IMR-90 (cell line): ENCODE data around the gene ZBED4. TPM values are rescaled to one million over a fixed set of nuclear protein-coding genes. Genes with fewer than 3 reads are reported as not detected.

Experiments
- ATAC-seq: fragments of 200-7000 bp; cut with Tn5 transposase; 2 replicates; pipeline ENCODE4 v1.9.1; 2020; ENCODE audit warnings: low read depth, mild to moderate bottlenecking, moderate library complexity
- BruUV-seq: library from RNA; stranded (reverse); fragments of 400-500 nt; replicated peaks from 2 replicates; lab custom pipeline; 2021; lab: Mats Ljungman, UMichigan
- CTCF ChIA-PET: fragments of 300-600 bp; formaldehyde crosslinking; extraction: SDS; loops from one replicate; lab custom pipeline; 2021; ENCODE audit warnings: antibody characterized with exemption; lab: Yijun Ruan, JAX
- POLR2A ChIA-PET: fragments of 300-600 bp; sonication (Branson Sonifier 250); formaldehyde crosslinking; loops from one replicate; lab custom pipeline; 2022; ENCODE audit warnings: antibody characterized with exemption; ENCODE audit not compliant: unreplicated experiment; lab: Charles Lee
- DNase-seq: peaks from one replicate; pipeline ENCODE4 v3.0.0; 2013
- H2AFZ ChIP-seq: replicated peaks from 2 replicates; pipeline ENCODE3; 2013; ENCODE audit warnings: low read length, mild to moderate bottlenecking; ENCODE audit not compliant: poor library complexity
- H2AK5ac ChIP-seq: 2 replicates; pipeline ENCODE4 v1.6.1; 2013; ENCODE audit warnings: low read depth, low read length, inconsistent platforms
- H2AK9ac ChIP-seq: replicated peaks from 2 replicates; pipeline ENCODE3; 2013; ENCODE audit warnings: mild to moderate bottlenecking, low read depth, low read length, moderate library complexity; ENCODE audit not compliant: poor library complexity
- H2BK120ac ChIP-seq: 2 replicates; pipeline ENCODE4 v1.6.1; 2013; ENCODE audit warnings: low read depth, low read length, inconsistent platforms
- H2BK15ac ChIP-seq: 3 replicates; pipeline ENCODE4 v1.6.1; 2013; ENCODE audit warnings: low read depth, low read length, inconsistent platforms
- H2BK20ac ChIP-seq: 2 replicates; pipeline ENCODE4 v1.6.1; 2013; ENCODE audit warnings: low read depth, mild to moderate bottlenecking, inconsistent platforms, low read length, moderate library complexity
- H2BK5ac ChIP-seq: 2 replicates; pipeline ENCODE4 v1.6.1; 2013; ENCODE audit warnings: mild to moderate bottlenecking, low read depth, low read length, inconsistent platforms; ENCODE audit not compliant: poor library complexity, severe bottlenecking
- H3K14ac ChIP-seq: replicated peaks from 2 replicates; pipeline ENCODE4 v1.6.1; 2013; ENCODE audit warnings: low read depth, low read length, inconsistent platforms
- H3K18ac ChIP-seq: 2 replicates; pipeline ENCODE4 v1.6.1; 2013; ENCODE audit warnings: low read depth, low read length, control low read depth
- H3K23ac ChIP-seq: 2 replicates; pipeline ENCODE4 v1.6.1; 2013; ENCODE audit warnings: low read depth, low read length, inconsistent platforms
- H3K27ac ChIP-seq: 2 replicates; pipeline ENCODE4 v1.5.1; 2013; ENCODE audit warnings: mild to moderate bottlenecking, control low read depth, low read length; ENCODE audit not compliant: insufficient read depth
- H3K27me3 ChIP-seq: 2 replicates; pipeline ENCODE4 v1.6.1; 2013; ENCODE audit warnings: low read length; ENCODE audit not compliant: control insufficient read depth, insufficient read depth
- H3K36me3 ChIP-seq: 2 replicates; pipeline ENCODE4 v1.6.1; 2013; ENCODE audit warnings: low read length, mixed read lengths; ENCODE audit not compliant: control insufficient read depth, insufficient read depth
- H3K4ac ChIP-seq: 2 replicates; pipeline ENCODE4 v1.6.1; 2013; ENCODE audit warnings: low read depth, low read length, inconsistent platforms
- H3K4me1 ChIP-seq: 2 replicates; pipeline ENCODE4 v1.6.1; 2013; ENCODE audit warnings: low read length, mixed read lengths; ENCODE audit not compliant: control insufficient read depth, insufficient read depth
- H3K4me2 ChIP-seq: 2 replicates; pipeline ENCODE4 v1.6.1; 2013; ENCODE audit warnings: low read depth, mild to moderate bottlenecking, control low read depth, low read length, moderate library complexity
- H3K4me3 ChIP-seq: 2 replicates; pipeline ENCODE4 v1.5.1; 2013; ENCODE audit warnings: low read depth, mild to moderate bottlenecking, control low read depth, low read length, moderate library complexity; ENCODE audit not compliant: insufficient read depth
- H3K56ac ChIP-seq: 2 replicates; pipeline ENCODE4 v1.6.1; 2013; ENCODE audit warnings: low read length, inconsistent platforms; ENCODE audit not compliant: insufficient read depth; ENCODE audit errors: extremely low read depth
- H3K79me1 ChIP-seq, 2 experiments: 2 replicates each; pipeline ENCODE4 v1.6.1; 2013; ENCODE audit warnings: low read length in 2 of 2, inconsistent platforms in 1 of 2, low read depth in 1 of 2
- H3K9ac ChIP-seq: 2 replicates; pipeline ENCODE4 v1.6.1; 2013; ENCODE audit warnings: low read depth, low read length, control low read depth
- H3K9me1 ChIP-seq: 2 replicates; pipeline ENCODE4 v1.6.1; 2013; ENCODE audit warnings: low read length, inconsistent platforms; ENCODE audit not compliant: insufficient read depth
- H3K9me3 ChIP-seq: 2 replicates; pipeline ENCODE4 v1.6.1; 2013; ENCODE audit warnings: low read length; ENCODE audit not compliant: control insufficient read depth, insufficient read depth
- H4K20me1 ChIP-seq: 2 replicates; pipeline ENCODE4 v1.6.1; 2013; ENCODE audit warnings: low read length, inconsistent platforms; ENCODE audit not compliant: insufficient read depth
- H4K5ac ChIP-seq: 2 replicates; pipeline ENCODE4 v1.6.1; 2013; ENCODE audit warnings: mild to moderate bottlenecking, low read depth, low read length, control low read depth
- H4K8ac ChIP-seq, 2 experiments: 2 replicates each; pipeline ENCODE4 v1.6.1; 2013; ENCODE audit warnings: low read depth in 2 of 2, low read length in 2 of 2, control low read depth in 1 of 2, inconsistent platforms in 1 of 2
- H4K91ac ChIP-seq: 2 replicates; pipeline ENCODE4 v1.6.1; 2013; ENCODE audit warnings: low read depth, low read length, inconsistent platforms; ENCODE audit not compliant: insufficient read depth
- BHLHE40 ChIP-seq: fragments of 150-350 bp; IDR thresholded peaks from 2 replicates; pipeline ENCODE4 v1.6.1; 2016; ENCODE audit warnings: mild to moderate bottlenecking, low read depth, low read length
- CEBPB ChIP-seq: IDR thresholded peaks from 2 replicates; pipeline ENCODE4 v1.6.1; 2012; ENCODE audit warnings: low read depth, low read length, improper control_type of control experiment
- CHD1 ChIP-seq: IDR thresholded peaks from 2 replicates; pipeline ENCODE4 v1.6.1; 2012; ENCODE audit warnings: low read depth, low read length, improper control_type of control experiment
- CTCF ChIP-seq: conservative IDR thresholded peaks from 2 replicates; pipeline ENCODE4 v1.5.1; 2012; ENCODE audit warnings: mild to moderate bottlenecking, low read depth, low read length, improper control_type of control experiment
- ELK1 ChIP-seq: fragments of 150-350 bp; IDR thresholded peaks from 2 replicates; pipeline ENCODE4 v1.6.1; 2016; ENCODE audit warnings: low read depth, mild to moderate bottlenecking, low read length, moderate library complexity, borderline replicate concordance
- FOS ChIP-seq: fragments of 150-350 bp; IDR thresholded peaks from 2 replicates; pipeline ENCODE4 v1.6.1; 2016; ENCODE audit warnings: low read depth, low read length
- MAFK ChIP-seq: IDR thresholded peaks from 2 replicates; pipeline ENCODE4 v1.6.1; 2012; ENCODE audit warnings: low read depth, low read length, improper control_type of control experiment
- MAZ ChIP-seq: IDR thresholded peaks from 2 replicates; pipeline ENCODE4 v1.6.1; 2012; ENCODE audit warnings: low read depth, mild to moderate bottlenecking, low read length, improper control_type of control experiment, moderate library complexity, borderline replicate concordance
- MXI1 ChIP-seq: IDR thresholded peaks from 2 replicates; pipeline ENCODE4 v1.6.1; 2012; ENCODE audit warnings: low read depth, mild to moderate bottlenecking, low read length, moderate library complexity, borderline replicate concordance
- NFE2L2 ChIP-seq: fragments of 150-350 bp; IDR thresholded peaks from 2 replicates; pipeline ENCODE4 v1.6.1; 2016; ENCODE audit warnings: low read depth, mild to moderate bottlenecking, low read length
- POLR2A ChIP-seq: IDR thresholded peaks from 2 replicates; pipeline ENCODE4 v1.6.1; 2012; ENCODE audit warnings: mild to moderate bottlenecking, low read depth, low read length
- RAD21 ChIP-seq: IDR thresholded peaks from 2 replicates; pipeline ENCODE4 v1.6.1; 2012; ENCODE audit warnings: low read length, improper control_type of control experiment
- RCOR1 ChIP-seq: IDR thresholded peaks from 2 replicates; pipeline ENCODE4 v1.6.1; 2012; ENCODE audit warnings: mild to moderate bottlenecking, low read length, improper control_type of control experiment; ENCODE audit not compliant: insufficient replicate concordance
- RFX5 ChIP-seq: IDR thresholded peaks from 2 replicates; pipeline ENCODE4 v1.8.0; 2012; ENCODE audit warnings: low read depth, mild to moderate bottlenecking, low read length, moderate library complexity
- SMC3 ChIP-seq: fragments of 150-350 bp; IDR thresholded peaks from 2 replicates; pipeline ENCODE4 v1.6.1; 2016; ENCODE audit warnings: low read depth, mild to moderate bottlenecking, antibody characterized with exemption, low read length, moderate library complexity
- USF2 ChIP-seq: fragments of 150-350 bp; IDR thresholded peaks from 2 replicates; pipeline ENCODE4 v1.6.1; 2017; ENCODE audit warnings: mild to moderate bottlenecking, antibody characterized with exemption, low read length, low read depth
- WGBS, 2 experiments: methylation state at CpG; one replicate each; pipeline versions ENCODE4 v1.1.5 to v1.1.7; 2013; ENCODE audit warnings: missing lambda C conversion rate in 2 of 2; ENCODE audit not compliant: insufficient read length in 1 of 2; ENCODE audit errors: extremely low coverage in 2 of 2; 5-methylcytosine and 5-hydroxymethylcytosine counted together
- dilution Hi-C: fragments of 300-500 bp; cut with HindIII; formaldehyde crosslinking; loops from one replicate; pipeline ENCODE4 v1.14.3; 2018; ENCODE audit warnings: low sequenced_read_pairs; ENCODE audit not compliant: unreplicated experiment
- in situ Hi-C: fragments of 300-500 bp; cut with MboI; formaldehyde crosslinking; loops from 3 replicates; pipeline ENCODE4 v1.14.3; 2019; ENCODE audit warnings: low sequenced_read_pairs, inconsistent platforms, mixed read lengths
- intact Hi-C: fragments of 100-400 bp; cut with micrococcal nuclease; formaldehyde crosslinking; loops from 2 replicates; pipeline ENCODE4 v1.10.0; 2022
- polyA plus RNA-seq, 3 experiments: library from polyadenylated mRNA; depleted of rRNA; stranded (reverse); fragments of >200 nt; gene quantifications; 2 replicates each; pipeline ENCODE4 v1.2.3, GENCODE V29; 2012; ENCODE audit warnings: low replicate concordance in 1 of 3
- total RNA-seq: library from RNA; depleted of rRNA; stranded (reverse); fragments of >200 nt; gene quantifications from 2 replicates; pipeline ENCODE4 v1.2.3, GENCODE V29; 2012

ZBED4 gene
- total and polyA plus RNA-seq, 2 of the 4 experiments (the other 2 are of a cell fraction) = 9.3 to 10.5 TPM

- no peak overlapping the region for H2BK15ac ChIP-seq
- no peak overlapping the region for H2BK20ac ChIP-seq
- no peak overlapping the region for H3K4ac ChIP-seq
- ChIA-PET CTCF (no interaction called here), POLR2A (no interaction called here)
- no peak overlapping the region for H4K8ac ChIP-seq
- peaks cover 46 to 77% of the 10 kb centered on the region in 2 experiments for H3K79me1 ChIP-seq
- WGBS, 2 experiments = 100% methylated on average over 6 of the region's 14 CpGs; no CpG with 5 or more reads in 1 of the 2 experiments
- no peak overlapping the region for H2AK5ac ChIP-seq
- H3K36me3 ChIP-seq = peaks cover 49% of the 10 kb centered on the region
- peaks cover 9% of the 10 kb centered on the region for H3K9me3 ChIP-seq
- H3K27ac ChIP-seq = no peak overlapping the region
- no peak overlapping the region for H3K14ac ChIP-seq
- H3K9me1 ChIP-seq = peaks cover 5% of the 10 kb centered on the region
- no peak overlapping the region for H2BK120ac ChIP-seq
- no peak overlapping the region for H3K4me3 ChIP-seq
- no peak overlapping the region for H3K18ac ChIP-seq
- H3K56ac ChIP-seq = no peak overlapping the region
- no peak for TF ChIP-seq CTCF
- TF ChIP-seq CEBPB = no peak
- no peak for TF ChIP-seq FOS
- no peak for TF ChIP-seq SMC3
- no peak for TF ChIP-seq RAD21
- TF ChIP-seq CHD1 = no peak
- no peak for TF ChIP-seq MXI1
- no peak for TF ChIP-seq ELK1
- TF ChIP-seq MAFK = no peak
- TF ChIP-seq BHLHE40 = no peak
- no peak for TF ChIP-seq NFE2L2
- TF ChIP-seq RFX5 = no peak
- no peak for TF ChIP-seq POLR2A
- no peak for TF ChIP-seq RCOR1
- no peak for TF ChIP-seq USF2
- no peak for TF ChIP-seq MAZ
- no peak overlapping the region for H3K9ac ChIP-seq
- no peak overlapping the region for H4K91ac ChIP-seq
- H2AFZ ChIP-seq = no peak overlapping the region
- no peak overlapping the region for H3K4me2 ChIP-seq
- H3K4me1 ChIP-seq = peaks cover 4% of the 10 kb centered on the region; the same call in 1 of the 2 replicates
- dilution Hi-C loops = no loop called here
- H4K5ac ChIP-seq = no peak overlapping the region
- H4K20me1 ChIP-seq = peaks cover 30% of the 10 kb centered on the region
- no peak for ATAC-seq
- intact Hi-C loops = no loop called here
- DNase-seq = no peak
- BruUV-seq = no TSS peak
- no peak overlapping the region for H3K23ac ChIP-seq
- no peaks in the 10 kb centered on the region for H3K27me3 ChIP-seq
- H2AK9ac ChIP-seq = no peak overlapping the region
- H2BK5ac ChIP-seq = no peak overlapping the region
- in situ Hi-C loops = no loop called here
Observed at GRCh38 chr22:49887064-49887451, 33.4 kb downstream of the ZBED4 start.
